Naive thymus-derived CD4-positive, alpha-beta T cell (primary cell): ENCODE measurements around the gene SPP1. TPM values are rescaled to one million over a fixed set of nuclear protein-coding genes. Genes with fewer than 3 reads are reported as not detected.

Source experiments
- ATAC-seq: fragments of 150-1000 bp; cut with Tn5 transposase; 2 replicates; pipeline ENCODE4 v1.10.0; 2021; ENCODE audit warnings: mild to moderate bottlenecking, moderate library complexity
- CTCF ChIA-PET: fragments of 350-600 bp; sonication (Branson Sonifier 250); formaldehyde crosslinking; loops from one replicate; lab custom pipeline; 2021; ENCODE audit warnings: antibody characterized with exemption; lab: Charles Lee
- POLR2A ChIA-PET: fragments of 350-600 bp; sonication (Branson Sonifier 250); formaldehyde crosslinking; loops from one replicate; lab custom pipeline; 2021; ENCODE audit warnings: antibody characterized with exemption, inconsistent platforms; lab: Charles Lee
- DNase-seq, 9 donors: peaks; one replicate each; pipeline versions ENCODE4 v3.0.0 to v3.0.0-alpha.2; 2020 to 2022; ENCODE audit warnings: mixed read lengths in 1 of 9
- H3K27ac ChIP-seq: one replicate; pipeline ENCODE4 v1.7.0; 2013; ENCODE audit warnings: mild to moderate bottlenecking, low read depth, low read length, moderate library complexity
- H3K27me3 ChIP-seq, 2 donors: one replicate each; pipeline ENCODE4 v1.7.0; 2013; ENCODE audit warnings: low read length in 2 of 2, mild to moderate bottlenecking in 2 of 2, moderate library complexity in 2 of 2; ENCODE audit not compliant: control insufficient read depth in 2 of 2, insufficient read depth in 2 of 2
- H3K36me3 ChIP-seq, 3 experiments: 1 replicate in 2 of 3; 2 replicates in 1 of 3; pipeline ENCODE4 v1.7.0; 2013; ENCODE audit warnings: low read length in 3 of 3, mild to moderate bottlenecking in 3 of 3, moderate library complexity in 1 of 3; ENCODE audit not compliant: insufficient read depth in 3 of 3, control insufficient read depth in 2 of 3
- H3K4me1 ChIP-seq, 2 donors: one replicate each; pipeline ENCODE4 v1.7.0; 2013; ENCODE audit warnings: low read length in 2 of 2, mild to moderate bottlenecking in 2 of 2, moderate library complexity in 1 of 2; ENCODE audit not compliant: control insufficient read depth in 2 of 2, insufficient read depth in 2 of 2
- H3K4me3 ChIP-seq: 2 replicates; pipeline ENCODE4 v1.7.0; 2013; ENCODE audit warnings: mild to moderate bottlenecking, low read length
- H3K9me3 ChIP-seq, 3 experiments: 1 replicate in 2 of 3; 2 replicates in 1 of 3; pipeline ENCODE4 v1.7.0; 2013; ENCODE audit warnings: low read length in 3 of 3; ENCODE audit not compliant: control insufficient read depth in 2 of 3
- H3K27ac Mint-ChIP-seq, 9 donors: one replicate each; pipeline ENCODE4 v1.8.0; 2020 to 2022; ENCODE audit warnings: mixed read lengths in 9 of 9, mild to moderate bottlenecking in 8 of 9, moderate library complexity in 5 of 9, inconsistent platforms in 2 of 9
- H3K27me3 Mint-ChIP-seq, 5 donors: one replicate each; pipeline ENCODE4 v1.8.0; 2021 to 2022; ENCODE audit warnings: mixed read lengths in 5 of 5, mild to moderate bottlenecking in 1 of 5
- H3K36me3 Mint-ChIP-seq, 5 donors: one replicate each; pipeline ENCODE4 v1.8.0; 2020 to 2022; ENCODE audit warnings: mixed read lengths in 5 of 5, mild to moderate bottlenecking in 3 of 5, inconsistent platforms in 1 of 5
- H3K4me1 Mint-ChIP-seq, 7 donors: one replicate each; pipeline ENCODE4 v1.8.0; 2020 to 2022; ENCODE audit warnings: mixed read lengths in 7 of 7, mild to moderate bottlenecking in 3 of 7, inconsistent platforms in 1 of 7
- H3K4me3 Mint-ChIP-seq, 10 donors: one replicate each; pipeline ENCODE4 v1.8.0; 2020 to 2022; ENCODE audit warnings: mild to moderate bottlenecking in 10 of 10, mixed read lengths in 10 of 10, moderate library complexity in 6 of 10, inconsistent platforms in 2 of 10
- H3K9me3 Mint-ChIP-seq, 11 donors: one replicate each; pipeline ENCODE4 v1.8.0; 2020 to 2022; ENCODE audit warnings: mixed read lengths in 11 of 11, mild to moderate bottlenecking in 4 of 11, inconsistent platforms in 1 of 11, moderate library complexity in 1 of 11
- intact Hi-C, 2 donors: fragments of 100-400 bp; cut with micrococcal nuclease; formaldehyde crosslinking; loops; one replicate each; pipeline ENCODE4 v1.15.1; 2023
- polyA plus RNA-seq, 2 donors: library from polyadenylated mRNA; unstranded; fragments of 300-500 nt; fragmentation: Illumina TruSeq; gene quantifications; one replicate each; pipeline ENCODE4 v1.2.3, GENCODE V29; 2021
- total RNA-seq, 6 experiments: library from RNA in 5 of 6; stranded (reverse) in 5 of 6; gene quantifications; 1 replicate in 5 of 6; 2 replicates in 1 of 6; pipeline ENCODE4 v1.2.3 and lab custom pipeline; 2021 to 2026

Gene SPP1
- total and polyA plus RNA-seq, 7 experiments from 2014 or later, result 1.6 to 28.5 (median 21.6) TPM; not detected in 4

GRCh38 chr4:87973283-87974169, 2.0 kb upstream of the SPP1 start:
- Mint-ChIP-seq H3K4me1 (peaks cover 0 to 14% (median 6%) of the 10 kb centered on the region in 7 donors), H3K27ac (no peak overlapping the region), H3K27me3 (peaks cover 44 to 63% (median 56%) of the 10 kb centered on the region in 5 donors), H3K4me3 (no peak overlapping the region), H3K9me3 (no peaks in the 10 kb centered on the region), H3K36me3 (no peaks in the 10 kb centered on the region)
- H3K36me3 ChIP-seq, result no peaks in the 10 kb centered on the region
- H3K27ac ChIP-seq, result no peak overlapping the region
- intact Hi-C loops, result loop anchor here (1.0 to 5.0 kb wide), 4 partner anchors 120 to 295 kb away; no protein-coding TSS in a partner anchor
- DNase-seq (peak in 3 of 9 donors; percentile 13 to 29 (median 17)), ATAC-seq (peak; percentile 76)
- H3K9me3 ChIP-seq, result no peaks in the 10 kb centered on the region
- ChIA-PET POLR2A (no interaction called here), CTCF (interaction anchor here (0.7 kb wide), 2 partner anchors 10 to 32 kb away, joined by 3 read pairs; no protein-coding TSS in a partner anchor)
- no peak overlapping the region for H3K4me3 ChIP-seq
- peaks cover 5 to 7% of the 10 kb centered on the region in 2 donors for H3K4me1 ChIP-seq
- H3K27me3 ChIP-seq, result peaks cover 0 to 2% of the 10 kb centered on the region in 2 donors

DNA sequence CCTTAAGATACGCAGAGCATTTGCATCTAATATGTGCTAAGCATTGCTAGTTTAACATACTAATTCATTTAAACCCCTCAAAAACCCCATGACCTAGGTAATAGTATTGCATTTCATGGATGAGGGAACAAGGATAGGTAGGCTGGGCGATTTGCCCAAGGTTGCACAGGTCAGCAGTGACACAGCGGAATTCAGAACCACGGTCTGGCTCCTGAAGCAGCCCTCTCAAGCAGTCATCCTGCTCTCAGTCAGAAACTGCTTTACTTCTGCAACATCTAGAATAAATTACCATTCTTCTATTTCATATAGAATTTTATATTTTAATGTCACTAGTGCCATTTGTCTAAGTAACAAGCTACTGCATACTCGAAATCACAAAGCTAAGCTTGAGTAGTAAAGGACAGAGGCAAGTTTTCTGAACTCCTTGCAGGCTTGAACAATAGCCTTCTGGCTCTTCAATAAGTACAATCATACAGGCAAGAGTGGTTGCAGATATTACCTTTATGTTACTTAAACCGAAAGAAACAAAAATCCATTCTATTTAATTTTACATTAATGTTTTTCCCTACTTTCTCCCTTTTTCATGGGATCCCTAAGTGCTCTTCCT, 555 bp upstream of the SPP1 start:
- Histone ChIP-seq H3K36me3 (no peaks in the 10 kb centered on the region), H3K27ac (no peak overlapping the region), H3K27me3 (peaks cover 0 to 2% of the 10 kb centered on the region in 2 donors), H3K4me1 (peaks cover 5 to 7% of the 10 kb centered on the region in 2 donors), H3K9me3 (no peaks in the 10 kb centered on the region), H3K4me3 (no peak overlapping the region)
- DNase-seq, result no peak
- intact Hi-C loops, result loop anchor here in 1 of 2 donors (1.0 to 5.0 kb wide), 2 partner anchors 122 to 237 kb away; no protein-coding TSS in a partner anchor
- ATAC-seq, result no peak
- CTCF ChIA-PET, result no interaction called here
- Mint-ChIP-seq H3K27me3 (peaks cover 44 to 62% (median 60%) of the 10 kb centered on the region in 5 donors), H3K36me3 (no peaks in the 10 kb centered on the region), H3K4me3 (peak overlapping the region in 3 of 10 donors; percentile 17 to 68 (median 67)), H3K4me1 (peaks cover 0 to 14% (median 6%) of the 10 kb centered on the region in 7 donors), H3K9me3 (no peaks in the 10 kb centered on the region), H3K27ac (no peak overlapping the region)
- POLR2A ChIA-PET, result no interaction called here

DNA sequence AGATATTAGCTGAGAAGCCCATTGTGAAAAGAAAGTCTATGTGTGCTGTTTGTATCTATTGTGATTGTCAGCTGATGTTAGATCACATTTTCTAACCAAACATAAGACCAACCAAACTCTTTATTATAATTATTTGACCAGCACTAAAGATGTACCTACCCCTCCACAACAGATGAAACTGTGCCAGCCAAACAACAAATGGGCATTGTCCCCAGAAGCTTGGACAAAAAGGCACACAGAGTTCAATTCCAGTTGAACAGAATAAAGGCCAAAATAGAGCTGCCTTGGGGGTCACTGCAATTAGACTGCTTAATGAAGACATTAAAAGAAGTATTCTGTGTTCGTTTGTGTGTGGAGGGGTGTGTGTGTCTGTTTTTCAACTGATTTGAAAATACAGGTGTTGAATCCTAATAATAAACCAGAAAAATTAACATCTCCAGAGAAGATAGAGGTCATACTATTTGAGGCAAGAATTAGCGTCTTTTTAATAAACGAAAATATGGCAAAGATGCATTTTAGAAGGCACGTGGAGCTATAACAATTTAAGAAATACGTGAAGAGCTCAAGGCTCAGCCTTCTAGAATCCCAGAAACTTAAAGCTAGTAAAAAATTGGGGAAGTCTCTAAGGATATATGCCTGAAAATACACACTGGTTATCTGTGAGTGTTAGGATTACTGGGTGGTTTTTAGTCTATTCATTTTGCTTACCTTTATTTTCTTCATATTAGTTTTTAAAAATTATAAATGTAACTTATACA, 2.2 kb downstream of the SPP1 start:
- no peak overlapping the region for H3K4me3 Mint-ChIP-seq
- ChIA-PET CTCF (interaction anchor here (0.9 kb wide), 1 partner anchor 9 kb away, joined by 3 read pairs; no protein-coding TSS in a partner anchor), POLR2A (no interaction called here)
- no peak for ATAC-seq
- H3K27me3 Mint-ChIP-seq, result peaks cover 29 to 59% (median 51%) of the 10 kb centered on the region in 5 donors
- Histone ChIP-seq H3K27me3 (peaks cover 0 to 2% of the 10 kb centered on the region in 2 donors), H3K4me3 (no peak overlapping the region), H3K4me1 (peaks cover 5 to 7% of the 10 kb centered on the region in 2 donors), H3K27ac (no peak overlapping the region), H3K9me3 (no peaks in the 10 kb centered on the region), H3K36me3 (no peaks in the 10 kb centered on the region)
- peaks cover 0 to 14% (median 6%) of the 10 kb centered on the region in 7 donors for H3K4me1 Mint-ChIP-seq
- no peak overlapping the region for H3K27ac Mint-ChIP-seq
- H3K36me3 Mint-ChIP-seq, result no peaks in the 10 kb centered on the region
- DNase-seq, result no peak
- H3K9me3 Mint-ChIP-seq, result no peaks in the 10 kb centered on the region
- intact Hi-C loops, result no loop called here

DNA sequence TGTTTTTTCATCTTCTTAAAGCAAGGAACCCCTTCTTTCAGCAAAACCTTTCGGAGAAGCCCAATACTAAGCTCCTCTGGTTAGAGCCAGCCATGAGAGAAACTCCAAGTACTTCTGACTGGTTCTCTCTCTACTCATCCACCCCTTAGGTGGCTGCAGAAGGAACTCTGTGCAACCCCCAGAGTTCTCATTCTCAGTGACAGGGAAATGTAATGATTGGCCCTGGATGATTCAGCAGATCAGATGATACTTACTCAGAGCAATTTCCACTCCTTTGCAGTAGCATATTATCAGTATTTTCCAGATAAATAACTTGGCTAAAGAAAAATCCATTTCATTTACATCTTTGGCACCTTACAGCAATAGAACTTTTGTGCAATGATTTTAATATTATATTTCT, 3.2 kb downstream of the SPP1 start:
- intact Hi-C loops, result no loop called here
- H3K27ac ChIP-seq, result no peak overlapping the region
- H3K4me1 Mint-ChIP-seq, result peaks cover 0 to 11% (median 6%) of the 10 kb centered on the region in 7 donors
- peaks cover 21 to 56% (median 44%) of the 10 kb centered on the region in 5 donors for H3K27me3 Mint-ChIP-seq
- H3K36me3 Mint-ChIP-seq, result no peaks in the 10 kb centered on the region
- CTCF ChIA-PET, result interaction anchor here (0.9 kb wide), 1 partner anchor 8 kb away, joined by 3 read pairs; no protein-coding TSS in a partner anchor
- ATAC-seq, result no peak
- no peaks in the 10 kb centered on the region for H3K9me3 Mint-ChIP-seq
- no peaks in the 10 kb centered on the region for H3K9me3 ChIP-seq
- no peak overlapping the region for H3K4me3 ChIP-seq
- H3K27me3 ChIP-seq, result no peaks in the 10 kb centered on the region
- POLR2A ChIA-PET, result no interaction called here
- peaks cover 5 to 7% of the 10 kb centered on the region in 2 donors for H3K4me1 ChIP-seq
- no peak overlapping the region for H3K27ac Mint-ChIP-seq
- no peak overlapping the region for H3K4me3 Mint-ChIP-seq
- DNase-seq, result no peak
- H3K36me3 ChIP-seq, result no peaks in the 10 kb centered on the region

GRCh38 chr4:87979810-87980209, 4.3 kb downstream of the SPP1 start:
- intact Hi-C loops, result no loop called here
- CTCF ChIA-PET, result no interaction called here
- ATAC-seq, result no peak

DNA sequence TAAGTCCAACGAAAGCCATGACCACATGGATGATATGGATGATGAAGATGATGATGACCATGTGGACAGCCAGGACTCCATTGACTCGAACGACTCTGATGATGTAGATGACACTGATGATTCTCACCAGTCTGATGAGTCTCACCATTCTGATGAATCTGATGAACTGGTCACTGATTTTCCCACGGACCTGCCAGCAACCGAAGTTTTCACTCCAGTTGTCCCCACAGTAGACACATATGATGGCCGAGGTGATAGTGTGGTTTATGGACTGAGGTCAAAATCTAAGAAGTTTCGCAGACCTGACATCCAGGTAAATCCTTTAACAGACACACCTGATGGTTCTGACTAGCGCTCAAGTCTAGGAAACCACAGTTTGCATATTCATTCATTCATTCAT, 6.0 kb downstream of the SPP1 start:
- no peaks in the 10 kb centered on the region for H3K27me3 ChIP-seq
- no peak overlapping the region for H3K4me3 Mint-ChIP-seq
- H3K36me3 Mint-ChIP-seq, result no peaks in the 10 kb centered on the region
- peaks cover 16 to 48% (median 36%) of the 10 kb centered on the region in 5 donors for H3K27me3 Mint-ChIP-seq
- no peak for DNase-seq
- no peaks in the 10 kb centered on the region for H3K9me3 Mint-ChIP-seq
- no peaks in the 10 kb centered on the region for H3K4me1 ChIP-seq
- no peak for ATAC-seq
- H3K9me3 ChIP-seq, result no peaks in the 10 kb centered on the region
- H3K4me1 Mint-ChIP-seq, result no peaks in the 10 kb centered on the region
- intact Hi-C loops, result no loop called here
- ChIA-PET POLR2A (no interaction called here), CTCF (no interaction called here)
- H3K36me3 ChIP-seq, result no peaks in the 10 kb centered on the region
- H3K4me3 ChIP-seq, result no peak overlapping the region
- peak overlapping the region in 1 of 9 donors; percentile 27 for H3K27ac Mint-ChIP-seq
- no peak overlapping the region for H3K27ac ChIP-seq

More at GRCh38 chr4:87979810-87980209, 4.3 kb downstream of the SPP1 start:
- Histone ChIP-seq H3K27me3 (no peaks in the 10 kb centered on the region), H3K27ac (no peak overlapping the region), H3K4me3 (no peak overlapping the region), H3K36me3 (no peaks in the 10 kb centered on the region), H3K9me3 (no peaks in the 10 kb centered on the region), H3K4me1 (peaks cover 5 to 7% of the 10 kb centered on the region in 2 donors)
- Mint-ChIP-seq H3K27me3 (peaks cover 19 to 57% (median 42%) of the 10 kb centered on the region in 5 donors), H3K4me1 (peaks cover 0 to 8% (median 6%) of the 10 kb centered on the region in 7 donors), H3K9me3 (no peaks in the 10 kb centered on the region), H3K27ac (no peak overlapping the region), H3K36me3 (no peaks in the 10 kb centered on the region), H3K4me3 (no peak overlapping the region)
- DNase-seq, result no peak
- POLR2A ChIA-PET, result no interaction called here
